ENCODE data around the gene PCED1A.
"Not testable (repeated sequence)": the region's sequence is repeated elsewhere in the genome, so short reads cannot be mapped to it uniquely, and the experiment has no call there.

Gene PCED1A

DNA sequence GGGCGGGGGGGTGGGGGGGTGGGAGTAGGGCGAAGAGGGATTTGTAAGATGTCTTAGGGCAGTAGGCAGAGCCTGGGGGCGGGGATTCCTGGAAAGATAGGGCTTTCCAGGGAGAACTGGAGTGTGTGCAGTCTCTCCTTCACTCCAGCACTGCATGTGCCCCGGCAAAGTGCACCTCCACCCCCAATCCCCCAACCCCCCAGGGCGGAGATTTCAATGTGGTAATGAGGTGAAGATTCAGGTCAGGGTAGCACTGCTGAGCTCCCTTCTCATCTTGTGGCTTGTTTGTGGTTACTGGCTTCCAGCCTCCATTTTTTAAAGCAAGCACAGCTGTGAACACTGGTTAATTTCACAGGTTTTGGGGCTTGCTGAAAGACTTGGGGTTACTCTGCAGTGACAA lies 18.4 kb downstream of the PCED1A start:
- FAIRE-seq, result no peak

DNA sequence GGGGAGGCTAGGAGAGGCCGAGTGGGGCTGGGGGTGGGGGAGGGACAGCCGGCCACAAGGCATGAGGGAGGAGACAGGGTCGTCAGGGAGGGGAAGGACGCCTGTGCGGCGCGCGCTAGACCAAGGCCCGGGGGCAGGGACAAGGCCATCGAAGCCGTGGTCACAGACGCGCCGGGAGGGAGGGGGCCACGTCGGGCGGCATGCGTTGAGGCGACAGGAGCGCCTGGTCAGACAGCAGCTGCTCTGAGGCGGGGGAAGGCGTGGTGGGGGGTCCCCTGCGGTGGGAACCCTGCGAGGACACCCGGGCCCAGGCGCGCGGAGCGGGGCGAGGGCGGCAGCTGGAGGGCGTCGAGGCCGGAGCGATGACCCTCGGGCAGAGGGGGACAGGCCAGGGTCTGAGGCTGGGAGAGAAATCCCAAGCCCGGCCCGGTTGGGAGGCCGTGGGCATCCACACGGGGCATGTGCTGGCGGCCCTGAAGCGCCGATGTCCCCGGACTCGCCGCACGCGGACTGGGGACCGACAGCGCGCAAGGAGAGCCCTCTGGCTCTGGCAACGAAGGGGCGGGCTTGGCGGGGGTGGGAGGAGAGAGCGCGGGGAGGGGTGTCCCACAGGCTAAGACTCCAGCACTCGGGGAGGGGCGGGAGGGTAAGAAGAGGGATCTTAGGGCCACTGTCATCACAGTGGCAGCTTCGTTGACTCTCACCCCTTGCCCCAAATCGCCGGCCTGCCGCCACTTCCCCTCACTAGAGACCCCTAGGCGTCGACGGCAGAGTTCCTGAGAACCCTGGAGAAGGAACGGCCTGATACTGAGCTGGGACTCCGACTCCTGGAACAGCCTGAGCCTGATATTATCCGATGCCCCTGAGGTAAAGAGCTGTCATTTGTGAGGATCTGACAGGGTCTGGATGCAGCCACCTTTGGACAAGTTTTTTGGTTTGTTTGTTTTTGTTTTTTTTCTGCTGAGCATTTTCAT lies 19.3 kb downstream of the PCED1A start:
- no peak for FAIRE-seq

DNA sequence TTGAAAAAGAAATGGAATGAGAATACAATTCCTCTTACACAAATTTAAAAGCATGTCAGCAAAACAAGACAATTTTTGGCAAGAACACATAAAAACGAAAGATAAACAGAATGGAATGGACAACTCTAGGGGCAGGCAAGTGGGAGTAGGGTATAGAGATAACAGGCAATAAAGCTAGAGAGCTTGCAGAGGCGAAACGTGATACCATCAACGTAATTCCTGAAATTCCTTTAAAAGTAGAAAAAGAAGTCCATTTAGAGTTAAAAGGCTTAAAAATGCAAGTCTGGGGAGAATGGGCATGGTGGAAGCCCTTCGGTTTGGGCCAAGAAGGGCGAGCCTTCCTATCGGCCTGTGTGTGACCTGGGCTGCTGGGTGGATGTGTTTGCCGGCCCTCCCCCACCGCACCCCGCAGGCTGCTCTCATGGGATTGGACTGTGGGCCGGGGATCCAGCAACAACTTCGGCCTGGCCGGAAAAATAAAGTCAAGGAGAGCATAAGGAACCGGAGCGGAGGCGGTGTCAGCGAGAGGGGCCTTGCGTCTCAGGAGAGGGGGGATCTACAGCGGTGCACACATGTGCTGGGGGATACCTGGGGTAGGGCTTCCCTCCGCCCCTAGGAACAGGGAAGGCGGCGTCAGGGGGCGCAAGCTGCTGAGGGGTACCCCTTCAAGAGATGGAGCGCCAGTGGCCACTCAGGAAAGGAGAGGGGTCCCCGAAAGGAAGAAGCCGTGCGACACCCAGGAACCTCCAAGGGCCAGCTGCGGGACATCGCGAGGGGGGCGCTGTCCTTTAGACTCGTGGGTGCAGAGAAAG lies 20.2 kb downstream of the PCED1A start:
- FAIRE-seq, result no peak

DNA sequence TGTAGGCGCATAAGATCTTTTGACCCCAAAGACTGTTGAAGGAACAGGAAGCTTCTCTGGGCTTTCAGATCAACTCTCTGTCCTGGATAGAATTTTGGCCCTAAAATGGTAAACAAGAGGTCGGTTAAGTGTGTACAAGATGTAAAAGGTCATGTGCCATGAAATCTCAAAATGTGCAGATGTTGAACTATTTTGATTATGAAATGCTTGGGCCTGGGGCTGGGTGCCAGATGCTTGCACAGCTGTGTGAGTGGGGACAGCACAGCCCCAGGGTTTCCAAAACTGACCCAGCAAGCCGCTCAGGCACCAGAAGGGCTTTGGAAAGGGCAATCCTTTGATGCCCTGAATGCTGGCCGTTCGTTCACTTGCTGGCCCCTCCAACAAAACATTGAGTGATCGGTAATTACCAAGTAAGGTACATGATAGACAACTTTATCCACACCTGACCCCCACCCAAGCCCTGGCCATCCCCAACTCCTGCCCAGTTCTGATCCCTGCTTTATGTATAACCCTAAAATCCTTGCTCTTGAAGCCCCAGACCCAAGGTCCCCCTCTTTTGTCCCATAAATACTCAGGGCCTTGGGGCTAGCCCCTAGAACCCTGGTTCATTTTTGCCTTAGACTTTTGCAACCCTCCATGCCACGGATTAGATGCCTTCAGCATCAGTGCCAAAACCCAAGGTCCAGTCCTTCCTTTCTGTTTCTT lies 22.4 kb downstream of the PCED1A start:
- no peak for FAIRE-seq

DNA sequence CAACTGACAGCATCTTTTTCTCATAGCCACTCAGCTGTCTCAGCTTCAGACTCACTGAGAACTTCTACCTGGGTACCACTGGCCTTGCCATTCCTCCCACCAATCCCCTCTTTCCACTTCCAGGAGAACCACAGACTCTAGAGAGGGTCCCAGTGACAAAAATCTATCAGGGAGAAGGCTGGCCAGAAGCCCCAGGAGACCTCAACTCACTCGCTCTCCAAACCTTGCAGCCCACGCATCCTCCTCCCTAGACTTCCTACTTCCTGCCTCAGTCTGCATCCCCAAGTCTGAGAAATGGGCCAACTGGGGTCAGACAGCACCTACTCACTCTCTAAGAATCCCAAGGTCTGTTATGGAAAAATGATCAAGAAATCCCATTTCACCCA lies 23.1 kb downstream of the PCED1A start:
- FAIRE-seq, result no peak

DNA sequence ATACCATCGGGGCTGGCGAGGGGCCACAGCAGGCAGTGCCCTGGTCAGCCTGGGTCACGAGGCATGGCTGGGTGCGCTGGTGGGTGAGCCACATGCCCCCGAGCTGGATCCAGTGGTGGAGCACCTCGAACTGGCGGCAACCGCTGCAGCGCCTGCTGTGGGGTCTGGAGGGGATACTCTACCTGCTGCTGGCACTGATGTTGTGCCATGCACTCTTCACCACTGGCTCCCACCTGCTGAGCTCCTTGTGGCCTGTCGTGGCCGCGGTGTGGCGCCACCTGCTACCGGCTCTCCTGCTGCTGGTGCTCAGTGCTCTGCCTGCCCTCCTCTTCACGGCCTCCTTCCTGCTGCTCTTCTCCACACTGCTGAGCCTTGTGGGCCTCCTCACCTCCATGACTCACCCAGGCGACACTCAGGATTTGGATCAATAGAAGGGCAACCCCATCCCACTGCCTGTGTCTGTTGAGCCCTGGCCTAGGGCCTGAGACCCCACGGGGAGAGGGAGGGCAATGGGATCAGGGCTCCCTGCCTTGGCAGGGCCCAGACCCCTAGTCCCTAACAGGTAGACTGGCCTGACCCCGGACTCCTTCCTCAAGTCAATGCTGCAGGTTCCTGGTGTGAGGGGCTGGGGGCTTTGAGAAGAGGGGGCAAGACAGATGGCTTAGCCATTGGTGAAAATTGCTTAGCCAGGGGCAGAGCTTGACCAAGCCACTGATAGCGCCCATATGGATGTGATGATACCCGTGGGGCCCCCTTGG lies 23.7 kb downstream of the PCED1A start:
- no peak for FAIRE-seq

DNA sequence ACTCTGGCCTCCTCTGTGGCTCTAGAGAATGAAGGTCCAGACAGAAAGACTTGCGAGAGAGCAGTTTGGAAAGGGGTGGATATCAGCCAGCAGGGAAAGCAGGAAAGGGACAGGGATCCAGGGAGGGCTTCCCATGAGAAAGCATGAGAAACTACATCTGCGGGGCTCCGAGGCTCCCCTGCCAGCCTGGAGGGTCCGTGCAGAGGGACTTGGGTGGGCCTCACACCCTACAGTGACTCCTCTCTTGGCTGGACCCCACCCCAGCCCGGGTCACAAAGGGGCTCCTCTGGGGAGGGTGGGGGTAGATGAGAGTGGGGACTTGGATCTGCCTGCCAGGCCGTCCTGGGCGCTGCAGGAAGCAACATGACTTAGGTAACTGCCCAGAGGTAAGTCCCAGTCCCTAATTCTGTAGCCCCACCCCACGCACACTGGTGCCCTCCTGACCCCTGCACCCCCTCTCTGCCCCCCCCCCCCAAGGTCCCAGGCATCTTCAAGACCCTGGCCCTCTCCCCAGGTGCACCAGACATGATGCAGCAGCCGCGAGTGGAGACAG lies 24.3 kb downstream of the PCED1A start, which contains the start of gene TMEM239:
TMEM239 (plus strand) TSS at position 335 of the 553 bp plus-strand sequence; CDS start at position 526, 191 bp downstream.
- FAIRE-seq, result no peak

DNA sequence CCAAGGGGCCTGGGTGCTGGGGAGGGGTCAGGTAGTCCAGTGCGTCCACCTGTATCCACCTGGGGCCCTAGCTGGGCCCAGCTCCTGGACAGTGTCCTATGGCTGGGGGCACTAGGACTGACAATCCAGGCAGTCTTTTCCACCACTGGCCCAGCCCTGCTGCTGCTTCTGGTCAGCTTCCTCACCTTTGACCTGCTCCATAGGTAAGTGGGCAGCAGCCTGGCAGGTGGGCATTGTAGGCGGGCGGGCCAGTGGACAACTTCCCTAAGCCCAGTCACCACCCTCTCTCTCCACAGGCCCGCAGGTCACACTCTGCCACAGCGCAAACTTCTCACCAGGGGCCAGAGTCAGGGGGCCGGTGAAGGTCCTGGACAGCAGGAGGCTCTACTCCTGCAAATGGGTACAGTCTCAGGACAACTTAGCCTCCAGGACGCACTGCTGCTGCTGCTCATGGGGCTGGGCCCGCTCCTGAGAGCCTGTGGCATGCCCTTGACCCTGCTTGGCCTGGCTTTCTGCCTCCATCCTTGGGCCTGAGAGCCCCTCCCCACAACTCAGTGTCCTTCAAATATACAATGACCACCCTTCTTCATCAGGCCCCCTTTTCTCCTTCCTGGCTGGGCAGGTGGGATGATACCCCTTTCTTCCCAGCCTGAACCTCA lies 25.1 kb downstream of the PCED1A start:
- no peak for FAIRE-seq

DNA sequence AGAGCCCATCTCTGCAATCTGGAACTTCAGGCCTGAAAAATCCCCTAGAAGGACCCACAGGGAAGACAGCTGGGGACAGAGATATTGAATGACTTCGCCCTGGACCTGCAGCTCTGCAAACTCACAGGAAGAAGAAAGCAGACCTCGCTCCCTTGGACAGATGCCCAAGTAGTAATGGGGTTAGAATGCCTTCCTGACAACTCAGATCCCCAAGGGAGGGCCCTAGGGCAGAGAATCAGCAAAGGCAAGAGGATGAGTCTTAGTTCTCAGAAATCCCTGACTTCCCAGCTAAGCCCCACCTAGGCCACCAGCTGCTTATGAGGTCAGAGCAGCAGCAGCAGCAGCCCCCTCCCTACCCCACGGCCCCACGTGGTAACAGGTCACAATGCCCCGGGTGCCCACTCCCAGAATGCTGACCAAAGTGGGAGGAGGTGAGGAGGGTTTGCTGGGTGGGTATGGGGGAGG lies 25.8 kb downstream of the PCED1A start, which contains the start of gene C20orf141:
C20orf141 (plus strand) TSS at position 401 of the 465 bp plus-strand sequence. CDS start 198 bp downstream, outside the sequence.
- no peak for FAIRE-seq

DNA sequence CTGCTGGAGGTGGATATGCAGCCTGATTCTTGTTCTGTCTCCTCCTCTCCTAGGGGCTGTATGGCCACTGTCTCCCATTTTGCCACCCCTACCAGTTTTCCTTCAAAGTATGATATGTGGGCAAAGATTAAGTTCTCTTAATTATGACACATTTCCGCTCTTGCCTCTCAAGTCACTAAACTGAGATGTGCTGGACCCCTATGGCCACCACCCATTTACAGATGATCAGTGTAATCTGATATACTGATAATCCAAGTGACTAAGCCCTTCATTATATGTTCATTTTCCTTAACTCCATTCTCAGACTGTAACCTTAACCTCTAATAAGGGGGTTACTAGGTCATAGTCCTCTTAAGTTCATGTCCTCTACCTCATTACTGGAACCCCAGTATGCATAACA lies 26.4 kb downstream of the PCED1A start:
- FAIRE-seq, result no peak

DNA sequence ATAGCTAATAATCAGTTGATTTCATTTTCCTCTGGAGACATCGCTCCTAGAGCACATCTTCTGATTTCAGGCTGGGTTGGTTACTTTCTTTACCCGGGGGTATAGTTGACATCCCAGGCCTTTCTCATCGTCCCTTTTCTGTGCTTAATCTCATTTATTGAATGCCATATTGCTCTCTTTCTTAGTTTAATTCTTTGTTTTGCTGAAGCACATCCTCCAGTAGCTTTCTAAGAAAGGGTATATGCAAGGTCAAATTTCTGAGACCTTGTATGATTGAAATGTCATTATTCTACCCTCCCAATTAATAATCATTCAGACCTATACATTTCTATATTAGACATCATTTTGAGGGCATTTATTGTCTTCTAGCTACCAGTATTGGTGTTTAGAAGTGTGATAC lies 28.3 kb downstream of the PCED1A start:
- FAIRE-seq, result no peak

DNA sequence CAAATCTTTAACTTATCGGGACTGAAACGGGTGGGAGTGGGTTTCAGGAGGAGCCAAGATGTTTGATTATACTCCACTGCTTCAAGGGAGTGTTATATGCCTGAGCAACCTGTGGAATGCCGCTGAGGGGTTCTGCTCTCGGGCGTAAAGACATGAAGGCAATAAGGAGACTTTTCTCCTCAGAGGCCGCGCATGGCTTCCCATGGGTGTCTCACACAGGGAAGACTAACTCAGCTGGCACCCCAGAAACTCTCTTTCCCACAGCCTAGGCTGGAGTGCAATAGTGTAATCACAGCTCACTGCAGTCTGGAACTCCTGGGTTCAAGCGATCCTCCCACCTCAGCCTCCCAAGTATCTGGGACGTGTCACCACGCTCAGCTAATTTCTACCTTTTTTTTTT lies 30.8 kb downstream of the PCED1A start:
- no peak for FAIRE-seq

DNA sequence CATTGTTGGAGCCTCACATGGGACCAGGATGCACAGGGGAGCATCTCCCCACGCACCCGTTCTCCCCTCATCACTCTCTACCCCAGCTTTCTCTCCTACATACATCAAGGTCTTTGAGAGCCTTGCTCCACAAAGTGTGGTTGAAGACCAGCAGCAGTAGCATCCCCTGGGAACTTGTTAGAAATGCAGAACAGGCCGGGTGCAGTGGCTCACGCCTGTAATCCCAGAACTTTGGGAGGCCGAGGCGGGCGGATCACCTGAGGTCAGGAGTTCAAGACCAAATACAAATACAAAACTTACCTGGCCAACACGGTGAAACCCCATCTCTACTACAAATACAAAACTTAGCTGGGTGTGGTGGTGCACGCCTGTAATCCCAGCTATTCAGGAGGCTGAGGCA lies 32.5 kb downstream of the PCED1A start:
- not testable (repeated sequence) for FAIRE-seq

DNA sequence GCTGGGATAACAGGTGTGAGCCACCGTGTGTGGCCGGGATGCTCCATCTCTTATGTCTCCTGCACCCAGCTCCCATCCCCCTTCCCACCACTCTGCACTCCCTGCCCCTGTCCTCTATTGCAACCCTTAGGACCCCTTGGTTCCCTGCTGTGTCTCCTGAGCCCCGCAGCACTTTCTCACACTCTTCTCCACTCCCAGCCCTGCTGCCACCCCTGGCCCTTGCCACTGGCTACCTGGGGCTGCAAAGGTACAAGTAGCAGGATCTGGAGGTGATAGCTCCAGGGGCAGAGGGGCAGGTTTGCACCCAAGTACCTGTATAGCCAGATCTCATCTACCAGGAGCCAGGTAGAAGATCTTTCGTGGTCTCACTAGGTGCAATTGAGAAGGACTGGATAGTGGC lies 33.4 kb downstream of the PCED1A start:
- FAIRE-seq, result no peak

DNA sequence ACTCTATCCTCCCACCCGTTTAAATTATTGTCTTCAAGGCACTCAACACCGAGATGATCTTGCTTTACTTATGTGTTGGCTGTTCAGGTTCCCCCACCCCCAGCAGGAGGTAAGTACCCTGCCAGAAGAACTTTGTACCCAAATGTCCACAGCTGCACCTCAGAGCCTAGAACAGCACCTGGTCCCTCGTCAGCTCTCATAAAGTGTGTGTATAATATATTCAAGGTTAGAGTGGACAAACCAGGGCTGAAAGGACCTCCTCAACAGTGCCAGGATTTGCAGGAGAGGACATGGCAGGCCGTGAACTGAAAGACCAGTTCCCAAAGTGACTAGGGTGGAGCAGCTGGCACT lies 34.1 kb downstream of the PCED1A start:
- FAIRE-seq, result no peak

DNA sequence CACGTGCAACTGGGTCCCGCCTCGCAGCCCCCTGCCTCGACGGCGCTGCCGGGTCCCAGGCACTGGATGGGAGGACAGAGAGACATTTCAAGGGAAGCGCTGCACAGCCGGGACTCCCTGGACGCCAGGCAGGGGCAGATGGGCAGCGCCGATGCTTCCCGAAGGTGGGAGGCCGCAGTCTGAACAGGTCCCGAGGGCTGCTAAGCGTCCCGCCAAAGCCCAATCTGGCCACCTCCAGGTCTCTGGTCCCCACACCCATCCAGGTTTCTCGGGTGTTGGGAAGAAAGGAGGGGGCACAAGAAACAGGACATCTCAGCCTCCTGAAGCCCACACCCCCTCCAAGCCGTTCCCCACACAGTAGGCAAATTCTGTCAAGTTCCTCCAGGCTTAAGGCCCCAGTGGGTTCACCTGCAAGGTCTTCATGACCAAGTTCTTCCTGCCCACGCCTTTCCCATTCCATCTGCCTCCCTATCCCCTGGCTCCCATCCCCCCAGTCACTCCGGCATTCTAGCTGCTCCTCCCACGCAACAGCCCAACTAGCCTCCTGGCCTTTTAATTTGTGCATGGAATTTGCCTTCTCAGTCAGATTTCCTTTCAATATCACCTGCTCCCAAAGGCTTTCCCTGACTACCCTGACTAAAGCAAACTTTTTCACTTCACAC lies 34.6 kb downstream of the PCED1A start:
- no peak for FAIRE-seq

DNA sequence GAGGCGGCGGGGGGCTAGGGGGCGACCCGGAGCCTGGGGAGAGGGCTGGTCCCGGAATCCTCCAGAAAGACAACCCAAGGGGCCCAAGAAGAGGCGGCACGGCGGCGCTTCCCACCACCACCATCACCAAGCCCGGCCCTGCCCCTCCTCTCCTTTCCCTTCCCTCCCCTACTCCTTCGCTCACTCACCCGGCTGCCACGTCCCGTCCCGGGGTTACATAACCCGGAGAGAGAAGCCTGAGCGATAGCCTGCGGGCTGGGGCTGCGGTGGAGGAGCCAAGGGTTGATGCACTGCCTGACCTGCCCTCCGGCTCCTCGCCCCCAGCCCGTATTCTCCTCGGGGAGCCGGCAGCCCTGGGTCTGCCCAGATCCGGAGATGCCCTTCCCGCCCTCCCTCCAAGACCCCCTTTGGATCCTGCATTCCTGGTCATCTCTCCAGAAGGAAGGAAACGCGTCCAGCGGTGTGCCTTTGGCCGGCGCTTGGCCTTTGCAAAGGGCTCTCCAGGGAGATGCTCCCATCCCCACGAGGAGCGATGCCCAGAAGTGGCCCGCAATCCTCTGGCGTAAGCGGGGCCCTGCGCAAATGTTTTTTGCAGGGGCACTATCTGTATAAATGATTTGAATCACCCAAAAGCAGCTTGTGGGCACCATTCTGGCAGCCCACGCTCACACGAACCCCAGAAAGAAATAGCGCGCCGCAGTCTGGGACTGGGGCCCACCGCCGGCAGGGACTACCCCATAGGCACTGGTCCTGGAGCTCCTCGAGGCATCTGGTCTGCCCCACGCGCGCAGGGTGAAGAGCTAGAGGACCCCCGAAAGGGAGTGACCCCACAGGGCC lies 35.4 kb downstream of the PCED1A start:
- no peak for FAIRE-seq

DNA sequence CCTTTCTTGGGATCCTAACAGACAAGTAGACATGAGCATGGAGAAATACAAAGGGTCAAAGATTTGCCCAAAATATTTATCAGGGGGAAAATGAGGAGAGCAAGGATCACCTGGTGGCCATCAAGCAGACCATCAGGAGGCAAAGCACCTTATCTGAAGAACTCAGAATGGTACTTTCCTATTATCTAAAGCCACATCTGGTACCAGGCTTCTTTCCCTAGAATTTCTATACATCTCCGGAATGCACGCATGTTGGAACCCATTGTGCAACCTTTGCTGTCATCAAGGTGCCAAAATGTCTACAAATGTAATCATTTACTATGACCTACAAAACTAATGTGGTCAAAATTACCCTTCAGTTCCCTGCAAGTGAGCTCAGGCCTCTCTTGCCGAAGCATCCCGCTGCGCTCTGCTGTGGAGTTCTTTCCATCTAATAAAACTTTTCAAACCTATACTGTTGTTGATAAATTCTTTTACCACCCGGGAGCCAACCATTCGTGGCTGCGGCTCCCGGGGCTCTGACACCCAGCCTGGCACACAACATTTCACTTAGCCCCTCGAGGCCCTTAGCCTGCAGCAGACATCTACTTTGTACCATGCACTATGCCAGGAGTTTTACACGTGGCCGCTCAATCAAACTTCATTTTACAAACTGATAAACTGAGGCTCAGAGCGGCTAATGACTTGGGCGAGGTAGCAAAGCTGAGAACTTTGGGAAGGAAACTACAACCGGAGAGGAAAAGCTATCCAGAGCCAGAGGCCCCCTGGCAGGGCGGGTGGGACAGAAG lies 36.2 kb downstream of the PCED1A start:
- no peak for FAIRE-seq

DNA sequence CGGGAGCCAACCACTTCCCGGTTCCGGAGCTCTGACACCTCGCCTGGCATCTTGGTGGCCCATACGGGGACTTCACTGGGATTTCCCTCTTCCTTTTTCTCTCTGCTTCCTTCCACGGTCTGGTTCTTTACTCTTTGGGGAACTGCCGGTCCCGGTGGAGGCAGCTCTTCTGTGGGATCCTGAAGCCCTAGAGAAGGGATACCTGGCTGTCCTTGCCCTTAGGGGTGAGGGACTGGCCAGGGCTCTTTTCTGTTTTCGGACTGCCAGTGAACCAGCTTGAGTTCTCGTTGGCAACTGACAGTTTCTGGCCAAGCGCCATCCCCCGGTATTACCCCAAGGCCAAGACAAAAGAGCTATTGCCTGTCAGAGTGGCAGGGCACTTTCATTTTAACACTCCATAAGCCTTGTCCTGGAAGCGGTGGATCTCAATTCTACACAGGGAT lies 39.1 kb downstream of the PCED1A start:
- FAIRE-seq, result no peak

Data from islet of Langerhans (tissue), 1 donor.